K562 (cell line): ENCODE measurements around the gene BAIAP2. TPM values are rescaled to one million over a fixed set of nuclear protein-coding genes. Genes with fewer than 3 reads are reported as not detected.
A peak's percentile ranks its signal among the peaks of the same experiment; 100 is the strongest.

Source experiments
- AFF4 ChIP-seq: sonication (generic); formaldehyde crosslinking; IDR thresholded peaks from 2 replicates; pipeline ENCODE4 v1.8.0; 2023; ENCODE audit warnings: mild to moderate bottlenecking, missing genetic modification reagents
- CBX3 ChIP-seq, 2 experiments: IDR thresholded peaks; 1 replicate in 1 of 2; 2 replicates in 1 of 2; pipeline ENCODE4 v1.6.1; 2012; ENCODE audit warnings: inconsistent platforms in 2 of 2, low read length in 2 of 2, borderline replicate concordance in 1 of 2, control low read depth in 1 of 2
- HMGXB4 ChIP-seq: sonication (generic); formaldehyde crosslinking; IDR thresholded peaks from 2 replicates; pipeline ENCODE4 v1.8.1; 2023; ENCODE audit warnings: mild to moderate bottlenecking, missing genetic modification reagents
- HNRNPL ChIP-seq: fragments of 200-400 bp; formaldehyde crosslinking; IDR thresholded peaks from 2 replicates; pipeline ENCODE4 v1.6.1; 2017; ENCODE audit warnings: low read depth, mild to moderate bottlenecking, low read length
- KAT7 ChIP-seq: sonication (generic); formaldehyde crosslinking; IDR thresholded peaks from 2 replicates; pipeline ENCODE4 v1.8.0; 2022; ENCODE audit warnings: missing genetic modification reagents, mild to moderate bottlenecking, borderline replicate concordance
- MLLT1 ChIP-seq, 2 experiments: fragments of 450-650 bp; IDR thresholded peaks; 2 replicates each; pipeline ENCODE4 v1.6.1; 2016
- PHF20 ChIP-seq: fragments of 450-650 bp; IDR thresholded peaks from 2 replicates; pipeline ENCODE4 v1.6.1; 2018; ENCODE audit not compliant: partially characterized antibody
- PKNOX1 ChIP-seq: fragments of 450-650 bp; IDR thresholded peaks from 2 replicates; pipeline ENCODE4 v1.6.1; 2016
- ZNF609 ChIP-seq: sonication (generic); formaldehyde crosslinking; IDR thresholded peaks from 2 replicates; pipeline ENCODE4 v1.8.1; 2023; ENCODE audit warnings: missing genetic modification reagents, mild to moderate bottlenecking, borderline replicate concordance
- ZNF77 ChIP-seq: fragments of 250-450 bp; sonication (Bioruptor Pico); IDR thresholded peaks from 2 replicates; pipeline ENCODE4 v1.5.0; 2020
- polyA plus RNA-seq, 8 experiments: library from polyadenylated mRNA; depleted of rRNA in 4 of 8; stranded (reverse) in 5 of 8; unstranded in 3 of 8; fragments of >200 nt; fragmentation: Nextera tagmentation in 2 of 8; fragmentation: Illumina TruSeq in 1 of 8; extraction: Ambion mirVana in 2 of 8; extraction: Trizol in 1 of 8; gene quantifications; 2 replicates each; pipeline versions ENCODE4 v1.2.1 to v1.2.3, GENCODE V29; 2011 to 2014; ENCODE audit warnings: inconsistent platforms in 1 of 8, missing spikeins in 1 of 8
- total RNA-seq, 7 experiments: library from RNA; depleted of rRNA in 6 of 7; stranded (reverse); fragments of >200 nt in 6 of 7; fragmentation: Illumina TruSeq in 2 of 7; extraction: Trizol in 2 of 7; gene quantifications; 2 replicates each; pipeline versions ENCODE4 v1.2.1 to v1.2.3, GENCODE V29; 2011 to 2021; ENCODE audit warnings: low replicate concordance in 1 of 7

Gene BAIAP2
- total and polyA plus RNA-seq, 9 of the 15 experiments (the other 6 are each of a cell fraction or from before 2014, with no cell fraction given): 2.3 to 51.6 (median 18.4) TPM

GRCh38 chr17:81101614-81102306 is 66.8 kb downstream of the BAIAP2 start (continued):
- TF ChIP-seq ZNF77 (no peak), CBX3 (IDR thresholded peaks at IDR 0.05; ENCODE audit: borderline replicate concordance in 1 of 2, low read length in 2 of 2) (peak in 1 of 2 experiments; percentile 66; a peak in 1 of 3 replicates), ZNF609 (CRISPR knock-in tag) (0 out of 2 replicates have a peak, but pooled peaks have one; percentile 66), AFF4 (CRISPR knock-in tag) (peak; percentile 70; the same call in 1 of the 2 replicates), KAT7 (CRISPR knock-in tag) (peak; percentile 82; the same call in 1 of the 2 replicates), HNRNPL (peak; percentile 53; the same call in 1 of the 2 replicates), HMGXB4 (CRISPR knock-in tag) (peak; percentile 89; the same call in 1 of the 2 replicates), PHF20 (peak; percentile 29), PKNOX1 (peak; percentile 82), MLLT1 (IDR thresholded peaks at IDR 0.05) (peak in 1 of 2 experiments; percentile 99; a peak in 2 of 4 replicates)
